DND-41 (cell line): ENCODE results near the gene PTPRH.

Experiments used
- EZH2 ChIP-seq: IDR thresholded peaks from 3 replicates; pipeline ENCODE4 v1.6.1; 2012; ENCODE audit warnings: borderline replicate concordance, low read depth, mild to moderate bottlenecking, moderate library complexity, low read length, inconsistent platforms; ENCODE audit not compliant: severe bottlenecking
- TF ChIP-seq, protein P1 (sequence below): IDR thresholded peaks from 2 replicates; pipeline ENCODE4 v1.5.1; 2012; ENCODE audit warnings: borderline replicate concordance, low read length, moderate library complexity, mild to moderate bottlenecking; ENCODE audit not compliant: poor library complexity, severe bottlenecking; ENCODE audit errors: extremely low read depth

DNA sequence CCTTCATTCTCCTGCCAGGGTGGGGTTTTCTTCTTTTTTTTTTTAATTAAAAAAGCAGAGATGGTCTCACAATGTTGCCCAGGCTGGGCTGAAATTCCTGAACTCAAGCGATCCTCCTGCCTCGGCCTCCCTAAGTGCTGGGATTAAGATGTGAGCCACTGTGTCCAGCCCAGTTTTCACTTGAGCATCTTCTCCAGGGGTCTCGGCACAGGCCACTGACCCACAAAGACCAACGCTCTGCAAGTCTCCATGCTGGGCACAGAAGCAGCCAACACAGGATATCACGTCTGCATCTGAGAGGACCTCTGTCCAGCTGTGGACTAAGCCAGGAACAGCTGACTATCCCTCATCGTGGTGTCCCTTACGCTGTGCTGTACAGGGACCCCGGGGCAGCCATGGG is 28.7 kb upstream of the PTPRH start:
- TF ChIP-seq, protein P1, sequence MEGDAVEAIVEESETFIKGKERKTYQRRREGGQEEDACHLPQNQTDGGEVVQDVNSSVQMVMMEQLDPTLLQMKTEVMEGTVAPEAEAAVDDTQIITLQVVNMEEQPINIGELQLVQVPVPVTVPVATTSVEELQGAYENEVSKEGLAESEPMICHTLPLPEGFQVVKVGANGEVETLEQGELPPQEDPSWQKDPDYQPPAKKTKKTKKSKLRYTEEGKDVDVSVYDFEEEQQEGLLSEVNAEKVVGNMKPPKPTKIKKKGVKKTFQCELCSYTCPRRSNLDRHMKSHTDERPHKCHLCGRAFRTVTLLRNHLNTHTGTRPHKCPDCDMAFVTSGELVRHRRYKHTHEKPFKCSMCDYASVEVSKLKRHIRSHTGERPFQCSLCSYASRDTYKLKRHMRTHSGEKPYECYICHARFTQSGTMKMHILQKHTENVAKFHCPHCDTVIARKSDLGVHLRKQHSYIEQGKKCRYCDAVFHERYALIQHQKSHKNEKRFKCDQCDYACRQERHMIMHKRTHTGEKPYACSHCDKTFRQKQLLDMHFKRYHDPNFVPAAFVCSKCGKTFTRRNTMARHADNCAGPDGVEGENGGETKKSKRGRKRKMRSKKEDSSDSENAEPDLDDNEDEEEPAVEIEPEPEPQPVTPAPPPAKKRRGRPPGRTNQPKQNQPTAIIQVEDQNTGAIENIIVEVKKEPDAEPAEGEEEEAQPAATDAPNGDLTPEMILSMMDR, result no peak
- no peak for TF ChIP-seq EZH2
